B cell (primary cell): ENCODE results near the gene ATIC. TPM values are rescaled to one million over a fixed set of nuclear protein-coding genes. Genes with fewer than 3 reads are reported as not detected.

ENCODE experiments used
- ATAC-seq: fragments of 200-7000 bp; cut with Tn5 transposase; one replicate; pipeline ENCODE4 v1.10.0; 2021; ENCODE audit warnings: low read depth, mild to moderate bottlenecking, moderate number of reproducible peaks, moderate library complexity
- CTCF ChIA-PET: fragments of 350-600 bp; sonication (Branson Sonifier 250); formaldehyde crosslinking; loops from one replicate; lab custom pipeline; 2021; ENCODE audit warnings: antibody characterized with exemption, inconsistent platforms; lab: Charles Lee
- POLR2A ChIA-PET: fragments of 350-600 bp; sonication (Branson Sonifier 250); formaldehyde crosslinking; loops from one replicate; lab custom pipeline; 2021; ENCODE audit warnings: antibody characterized with exemption; lab: Charles Lee
- DNase-seq: peaks from one replicate; pipeline ENCODE4 v3.0.0; 2013
- H2AFZ ChIP-seq: 2 replicates; pipeline ENCODE4 v1.6.1; 2012; ENCODE audit warnings: mild to moderate bottlenecking, low read depth, low read length; ENCODE audit not compliant: insufficient read depth, poor library complexity, severe bottlenecking
- H3K27ac ChIP-seq, 2 donors: 1 replicate in 1 of 2; 2 replicates in 1 of 2; pipeline ENCODE4 v1.5.1; 2012 to 2013; ENCODE audit warnings: low read length in 2 of 2, mild to moderate bottlenecking in 2 of 2, moderate library complexity in 1 of 2
- H3K27me3 ChIP-seq, 4 experiments: fragments of 200-600 bp in 1 of 4; sonication (generic) in 1 of 4; replicated peaks in 1 of 4; 1 replicate in 2 of 4; 2 replicates in 2 of 4; pipeline versions ENCODE4 v1.6.1 to v1.7.0; 2013 to 2016; ENCODE audit warnings: low read length in 3 of 4, mild to moderate bottlenecking in 2 of 4, mixed read lengths in 1 of 4, moderate library complexity in 1 of 4; ENCODE audit not compliant: insufficient read depth in 4 of 4, control insufficient read depth in 3 of 4; ENCODE audit errors: control extremely low read depth in 1 of 4
- H3K36me3 ChIP-seq, 2 experiments: replicated peaks in 1 of 2; 1 replicate in 1 of 2; 2 replicates in 1 of 2; pipeline versions ENCODE4 v1.6.1 to v1.7.1; 2013; ENCODE audit warnings: low read length in 1 of 2; ENCODE audit not compliant: insufficient read depth in 2 of 2, control insufficient read depth in 1 of 2; ENCODE audit errors: control extremely low read depth in 1 of 2, extremely low read depth in 1 of 2
- H3K4me1 ChIP-seq, 2 donors: fragments of 200-600 bp in 1 of 2; sonication (generic) in 1 of 2; 1 replicate in 1 of 2; 2 replicates in 1 of 2; pipeline versions ENCODE4 v1.5.1 to v1.6.1; 2013 to 2017; ENCODE audit warnings: low read length in 2 of 2; ENCODE audit not compliant: control insufficient read depth in 2 of 2, insufficient read depth in 2 of 2
- H3K4me2 ChIP-seq: replicated peaks from 2 replicates; pipeline ENCODE3; 2012; ENCODE audit warnings: mild to moderate bottlenecking, low read depth, low read length; ENCODE audit not compliant: poor library complexity, severe bottlenecking
- H3K4me3 ChIP-seq, 5 experiments: fragments of 200-600 bp in 1 of 5; sonication (generic) in 1 of 5; 1 replicate in 3 of 5; 2 replicates in 2 of 5; pipeline versions ENCODE4 v1.5.1 to v1.7.0; 2011 to 2016; ENCODE audit warnings: low read length in 4 of 5, mild to moderate bottlenecking in 4 of 5, low read depth in 2 of 5, control low read depth in 1 of 5, moderate library complexity in 1 of 5; ENCODE audit not compliant: insufficient read depth in 1 of 5; ENCODE audit errors: control extremely low read depth in 1 of 5, extremely low read depth in 1 of 5
- H3K79me2 ChIP-seq: fragments of 200-600 bp; sonication (generic); one replicate; pipeline ENCODE4 v1.6.0; 2016; ENCODE audit warnings: low read length; ENCODE audit not compliant: control insufficient read depth, insufficient read depth
- H3K9ac ChIP-seq: fragments of 200-600 bp; sonication (generic); 2 replicates; pipeline ENCODE4 v1.6.1; 2017; ENCODE audit warnings: mild to moderate bottlenecking, low read length, moderate library complexity
- H3K9me3 ChIP-seq, 3 donors: one replicate each; pipeline versions ENCODE4 v1.6.1 to v1.7.1; 2013; ENCODE audit warnings: low read length in 2 of 3; ENCODE audit not compliant: control insufficient read depth in 2 of 3, insufficient read depth in 1 of 3; ENCODE audit errors: control extremely low read depth in 1 of 3
- H4K20me1 ChIP-seq: 2 replicates; pipeline ENCODE4 v1.6.0; 2012; ENCODE audit warnings: mild to moderate bottlenecking, low read length; ENCODE audit not compliant: insufficient read depth, control insufficient read depth, poor library complexity, severe bottlenecking
- H3K27ac Mint-ChIP-seq: one replicate; pipeline ENCODE4 v1.8.0; 2021; ENCODE audit warnings: mixed read lengths
- H3K27me3 Mint-ChIP-seq: one replicate; pipeline ENCODE4 v1.8.0; 2021; ENCODE audit warnings: mixed read lengths
- H3K4me1 Mint-ChIP-seq: one replicate; pipeline ENCODE4 v1.8.0; 2021; ENCODE audit warnings: mixed read lengths
- H3K4me3 Mint-ChIP-seq: one replicate; pipeline ENCODE4 v1.8.0; 2021; ENCODE audit warnings: mixed read lengths
- H3K9me3 Mint-ChIP-seq: one replicate; pipeline ENCODE4 v1.8.0; 2022; ENCODE audit warnings: mixed read lengths; ENCODE audit not compliant: insufficient read depth
- EZH2 ChIP-seq: IDR thresholded peaks from 2 replicates; pipeline ENCODE4 v1.6.1; 2012; ENCODE audit warnings: borderline replicate concordance, low read depth, mild to moderate bottlenecking, moderate library complexity, low read length; ENCODE audit not compliant: insufficient read depth, poor library complexity, severe bottlenecking
- WGBS: methylation state at CpG from one replicate; pipeline ENCODE4 v1.1.5; 2013; ENCODE audit warnings: missing lambda C conversion rate; ENCODE audit not compliant: insufficient coverage; 5-methylcytosine and 5-hydroxymethylcytosine counted together
- intact Hi-C: fragments of 100-400 bp; cut with micrococcal nuclease; formaldehyde crosslinking; loops from one replicate; pipeline ENCODE4 v1.10.0; 2022
- polyA plus RNA-seq: library from polyadenylated mRNA; depleted of rRNA; stranded (reverse); fragments of >200 nt; gene quantifications from 2 replicates; pipeline ENCODE4 v1.2.3, GENCODE V29; 2012
- total RNA-seq, 2 donors: library from RNA; stranded (reverse); fragments of 120-200 nt in 1 of 2; gene quantifications; 1 replicate in 1 of 2; 2 replicates in 1 of 2; pipeline versions ENCODE4 v1.2.3 to v1.2.4, GENCODE V29; 2013 to 2022
- TF ChIP-seq, protein P1 (sequence below): fragments of 200-600 bp; IDR thresholded peaks from one replicate; pipeline ENCODE4 v1.8.0; 2022; ENCODE audit warnings: antibody characterized with exemption, mild to moderate bottlenecking

ATIC gene
- total and polyA plus RNA-seq, 2 donors (not counting 1 experiment from before 2014, with no cell fraction given): 55.4 to 80.4 TPM

DNA sequence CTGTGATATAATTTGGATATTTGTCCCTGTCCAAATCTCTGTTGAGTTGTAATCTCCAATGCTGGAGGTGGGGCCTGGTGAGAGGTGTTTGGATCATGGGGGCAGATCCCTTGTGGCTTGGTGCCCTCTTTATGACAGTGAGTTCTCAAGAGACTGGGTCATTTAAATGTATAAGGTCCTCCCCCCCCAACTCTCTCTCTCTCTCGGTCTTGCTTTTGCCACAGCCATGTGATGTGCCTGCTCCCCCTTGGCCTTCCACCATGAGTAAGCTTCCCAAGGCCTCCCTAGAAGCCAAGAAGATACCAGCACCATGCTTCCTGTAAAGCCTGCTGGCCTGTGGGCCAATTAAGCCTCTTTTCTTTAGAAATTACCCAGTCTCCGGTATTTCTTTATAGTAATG, 65.4 kb downstream of the ATIC start:
- Histone ChIP-seq H2AFZ (no peak overlapping the region), H3K9ac (no peak overlapping the region), H3K27ac (no peak overlapping the region), H3K4me2 (no peak overlapping the region), H3K27me3 (no peaks in the 10 kb centered on the region), H3K79me2 (no peaks in the 10 kb centered on the region), H4K20me1 (no peaks in the 10 kb centered on the region), H3K4me1 (no peaks in the 10 kb centered on the region), H3K36me3 (no peaks in the 10 kb centered on the region), H3K4me3 (no peak overlapping the region), H3K9me3 (no peaks in the 10 kb centered on the region)
- Mint-ChIP-seq H3K4me3 (no peak overlapping the region), H3K27ac (no peak overlapping the region), H3K27me3 (no peaks in the 10 kb centered on the region), H3K4me1 (no peaks in the 10 kb centered on the region), H3K9me3 (peaks cover 5% of the 10 kb centered on the region)
- CTCF ChIA-PET: no interaction called here
- ATAC-seq (no peak), DNase-seq (no peak)
- WGBS: 100% methylated on average over 1 of the region's 2 CpGs
- TF ChIP-seq EZH2: no peak
- TF ChIP-seq, protein P1, sequence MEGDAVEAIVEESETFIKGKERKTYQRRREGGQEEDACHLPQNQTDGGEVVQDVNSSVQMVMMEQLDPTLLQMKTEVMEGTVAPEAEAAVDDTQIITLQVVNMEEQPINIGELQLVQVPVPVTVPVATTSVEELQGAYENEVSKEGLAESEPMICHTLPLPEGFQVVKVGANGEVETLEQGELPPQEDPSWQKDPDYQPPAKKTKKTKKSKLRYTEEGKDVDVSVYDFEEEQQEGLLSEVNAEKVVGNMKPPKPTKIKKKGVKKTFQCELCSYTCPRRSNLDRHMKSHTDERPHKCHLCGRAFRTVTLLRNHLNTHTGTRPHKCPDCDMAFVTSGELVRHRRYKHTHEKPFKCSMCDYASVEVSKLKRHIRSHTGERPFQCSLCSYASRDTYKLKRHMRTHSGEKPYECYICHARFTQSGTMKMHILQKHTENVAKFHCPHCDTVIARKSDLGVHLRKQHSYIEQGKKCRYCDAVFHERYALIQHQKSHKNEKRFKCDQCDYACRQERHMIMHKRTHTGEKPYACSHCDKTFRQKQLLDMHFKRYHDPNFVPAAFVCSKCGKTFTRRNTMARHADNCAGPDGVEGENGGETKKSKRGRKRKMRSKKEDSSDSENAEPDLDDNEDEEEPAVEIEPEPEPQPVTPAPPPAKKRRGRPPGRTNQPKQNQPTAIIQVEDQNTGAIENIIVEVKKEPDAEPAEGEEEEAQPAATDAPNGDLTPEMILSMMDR: no peak
- intact Hi-C loops: no loop called here
- POLR2A ChIA-PET: no interaction called here

GRCh38 chr2:215378045-215378444, 66.2 kb downstream of the ATIC start:
- POLR2A ChIA-PET: no interaction called here
- intact Hi-C loops: no loop called here

More at GRCh38 chr2:215378045-215378444, 66.2 kb downstream of the ATIC start:
- no peak overlapping the region for H3K4me3 ChIP-seq
- H2AFZ ChIP-seq: no peak overlapping the region
- no peak for TF ChIP-seq EZH2
- TF ChIP-seq, protein P1: no peak
- Mint-ChIP-seq H3K4me3 (no peak overlapping the region), H3K27me3 (no peaks in the 10 kb centered on the region), H3K4me1 (no peaks in the 10 kb centered on the region), H3K27ac (no peak overlapping the region), H3K9me3 (peaks cover 5% of the 10 kb centered on the region)
- no peaks in the 10 kb centered on the region for H3K79me2 ChIP-seq
- no peak overlapping the region for H3K9ac ChIP-seq
- no peaks in the 10 kb centered on the region for H3K9me3 ChIP-seq
- DNase-seq (no peak), ATAC-seq (no peak)
- no peak overlapping the region for H3K27ac ChIP-seq
- no CpG with 5 or more reads among the region's 3 CpGs for WGBS
- no peak overlapping the region for H3K4me2 ChIP-seq
- H3K4me1 ChIP-seq: no peaks in the 10 kb centered on the region
- no peaks in the 10 kb centered on the region for H3K27me3 ChIP-seq
- H4K20me1 ChIP-seq: no peaks in the 10 kb centered on the region
- CTCF ChIA-PET: no interaction called here
- H3K36me3 ChIP-seq: no peaks in the 10 kb centered on the region
